ENCODE measurements around the gene NOS1.
"Not testable (repeated sequence)": the region's sequence is repeated elsewhere in the genome, so short reads cannot be mapped to it uniquely, and the experiment has no call there.

The NOS1 gene

DNA sequence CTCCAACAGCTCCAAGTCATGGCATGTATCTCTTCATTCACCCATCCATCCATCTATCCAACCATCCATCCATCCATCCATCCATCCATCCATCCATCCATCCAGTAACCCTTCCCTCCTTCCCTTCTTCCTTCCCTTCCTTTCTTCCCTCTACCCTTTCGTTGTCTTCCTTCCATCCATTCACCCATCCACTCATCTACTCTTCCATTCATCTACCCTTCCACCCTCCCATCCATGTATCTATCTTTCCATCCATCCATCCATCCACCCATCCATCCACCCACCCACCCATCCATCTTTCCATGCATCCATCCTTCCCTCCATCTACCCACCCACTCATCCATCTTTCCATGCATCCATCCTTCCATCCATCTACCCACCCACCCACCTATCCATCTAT lies 117.9 kb downstream of the NOS1 start:
- H3K4me2 ChIP-seq (ENCODE audit: low read length) = no peak overlapping the region
- no peaks in the 10 kb centered on the region for H3K27me3 ChIP-seq (ENCODE audit: control insufficient read depth, insufficient read depth, low read length)
- no peak overlapping the region for H3K4me3 ChIP-seq (ENCODE audit: low read length)
- no peaks in the 10 kb centered on the region for H3K9me3 ChIP-seq (replicated peaks; ENCODE audit: low read length)
- H3K36me3 ChIP-seq (ENCODE audit: insufficient read depth, low read length) = no peaks in the 10 kb centered on the region
- H3K9ac ChIP-seq (ENCODE audit: low read depth, low read length) = no peak overlapping the region
- H3K4me1 ChIP-seq (ENCODE audit: control insufficient read depth, insufficient read depth, low read length) = no peaks in the 10 kb centered on the region

DNA sequence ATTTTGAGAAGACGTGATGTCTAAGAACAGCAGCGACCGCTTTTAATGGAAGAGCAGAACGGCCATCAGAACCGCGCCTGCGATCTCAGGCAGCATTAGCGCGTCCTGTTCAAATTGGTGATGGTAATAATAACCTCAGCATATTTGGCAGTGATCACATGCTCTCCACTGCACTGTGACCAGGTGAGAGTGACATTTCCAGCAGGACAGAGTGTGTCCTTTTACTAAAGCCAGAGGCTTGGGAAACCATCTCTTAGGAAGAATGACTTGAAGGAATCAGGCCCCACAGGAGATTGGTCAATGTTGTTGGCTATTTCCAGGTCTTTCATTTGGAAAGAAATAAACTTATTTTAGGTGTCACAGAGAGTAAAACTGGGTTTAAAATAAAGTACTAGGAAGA lies 119.7 kb downstream of the NOS1 start:
- Histone ChIP-seq H3K36me3 (ENCODE audit: insufficient read depth, low read length) (no peaks in the 10 kb centered on the region), H3K9ac (ENCODE audit: low read depth, low read length) (no peak overlapping the region), H3K4me2 (ENCODE audit: low read length) (no peak overlapping the region), H3K9me3 (replicated peaks; ENCODE audit: low read length) (no peaks in the 10 kb centered on the region), H3K4me3 (ENCODE audit: low read length) (no peak overlapping the region), H3K27me3 (ENCODE audit: control insufficient read depth, insufficient read depth, low read length) (no peaks in the 10 kb centered on the region), H3K4me1 (ENCODE audit: control insufficient read depth, insufficient read depth, low read length) (no peaks in the 10 kb centered on the region)

DNA sequence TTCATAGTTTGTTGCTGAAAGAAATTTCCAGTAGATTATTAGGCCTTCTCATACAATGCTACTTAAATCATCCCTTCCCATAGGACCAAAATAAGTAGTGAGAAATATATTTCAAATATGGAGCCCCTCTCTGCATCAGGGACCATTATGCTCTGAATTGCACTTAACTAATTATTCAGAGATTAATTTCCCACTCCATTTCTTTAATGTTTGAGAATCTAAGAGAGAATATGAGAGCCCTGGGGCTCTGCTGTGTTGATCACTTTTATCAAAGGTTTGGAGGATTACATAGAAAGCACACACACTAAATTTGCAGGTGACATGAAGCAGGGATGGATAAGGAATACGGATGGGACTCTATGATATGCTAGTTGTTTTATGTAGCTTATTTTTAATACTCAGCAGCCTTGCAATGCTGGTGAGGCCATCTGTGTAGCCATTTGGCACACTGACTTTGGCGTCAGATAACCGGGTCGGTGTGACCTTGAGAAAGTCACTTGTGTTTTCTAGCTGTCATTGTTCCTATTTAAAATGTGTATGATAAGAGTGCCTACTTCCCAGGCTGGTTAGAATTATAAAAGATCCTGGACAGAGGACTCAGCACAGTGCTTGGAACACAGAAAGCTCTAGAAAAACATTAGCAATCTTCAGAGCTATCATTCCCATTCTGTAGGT lies 121.2 kb downstream of the NOS1 start:
- no peaks in the 10 kb centered on the region for H3K36me3 ChIP-seq (ENCODE audit: insufficient read depth, low read length)
- H3K9ac ChIP-seq (ENCODE audit: low read depth, low read length) = no peak overlapping the region
- H3K27me3 ChIP-seq (ENCODE audit: control insufficient read depth, insufficient read depth, low read length) = no peaks in the 10 kb centered on the region
- H3K4me1 ChIP-seq (ENCODE audit: control insufficient read depth, insufficient read depth, low read length) = no peaks in the 10 kb centered on the region
- no peak overlapping the region for H3K4me3 ChIP-seq (ENCODE audit: low read length)
- no peak overlapping the region for H3K4me2 ChIP-seq (ENCODE audit: low read length)
- no peaks in the 10 kb centered on the region for H3K9me3 ChIP-seq (replicated peaks; ENCODE audit: low read length)

GRCh38 chr12:117236456-117237001 lies 124.9 kb downstream of the NOS1 start:
- Histone ChIP-seq H3K4me2 (ENCODE audit: low read length) (no peak overlapping the region), H3K27me3 (ENCODE audit: control insufficient read depth, insufficient read depth, low read length) (no peaks in the 10 kb centered on the region), H3K36me3 (ENCODE audit: insufficient read depth, low read length) (no peaks in the 10 kb centered on the region), H3K4me1 (ENCODE audit: control insufficient read depth, insufficient read depth, low read length) (no peaks in the 10 kb centered on the region), H3K4me3 (ENCODE audit: low read length) (no peak overlapping the region), H3K9me3 (replicated peaks; ENCODE audit: low read length) (no peaks in the 10 kb centered on the region), H3K9ac (ENCODE audit: low read depth, low read length) (no peak overlapping the region)

GRCh38 chr12:117235261-117235660 lies 126.2 kb downstream of the NOS1 start:
- Histone ChIP-seq H3K4me3 (ENCODE audit: low read length) (no peak overlapping the region), H3K9ac (ENCODE audit: low read depth, low read length) (no peak overlapping the region), H3K4me1 (ENCODE audit: control insufficient read depth, insufficient read depth, low read length) (no peaks in the 10 kb centered on the region), H3K4me2 (ENCODE audit: low read length) (no peak overlapping the region), H3K27me3 (ENCODE audit: control insufficient read depth, insufficient read depth, low read length) (no peaks in the 10 kb centered on the region), H3K9me3 (replicated peaks; ENCODE audit: low read length) (no peaks in the 10 kb centered on the region), H3K36me3 (ENCODE audit: insufficient read depth, low read length) (no peaks in the 10 kb centered on the region)

- no peaks in the 10 kb centered on the region for H3K9me3 ChIP-seq (replicated peaks; ENCODE audit: low read length)
- no peak overlapping the region for H3K4me2 ChIP-seq (ENCODE audit: low read length)
- no peaks in the 10 kb centered on the region for H3K36me3 ChIP-seq (ENCODE audit: insufficient read depth, low read length)
- no peak overlapping the region for H3K4me3 ChIP-seq (ENCODE audit: low read length)
- H3K4me1 ChIP-seq (ENCODE audit: control insufficient read depth, insufficient read depth, low read length) = no peaks in the 10 kb centered on the region
- no peak overlapping the region for H3K9ac ChIP-seq (ENCODE audit: low read depth, low read length)
- no peaks in the 10 kb centered on the region for H3K27me3 ChIP-seq (ENCODE audit: control insufficient read depth, insufficient read depth, low read length)
Observed at GRCh38 chr12:117234441-117234840, 127.0 kb downstream of the NOS1 start.

DNA sequence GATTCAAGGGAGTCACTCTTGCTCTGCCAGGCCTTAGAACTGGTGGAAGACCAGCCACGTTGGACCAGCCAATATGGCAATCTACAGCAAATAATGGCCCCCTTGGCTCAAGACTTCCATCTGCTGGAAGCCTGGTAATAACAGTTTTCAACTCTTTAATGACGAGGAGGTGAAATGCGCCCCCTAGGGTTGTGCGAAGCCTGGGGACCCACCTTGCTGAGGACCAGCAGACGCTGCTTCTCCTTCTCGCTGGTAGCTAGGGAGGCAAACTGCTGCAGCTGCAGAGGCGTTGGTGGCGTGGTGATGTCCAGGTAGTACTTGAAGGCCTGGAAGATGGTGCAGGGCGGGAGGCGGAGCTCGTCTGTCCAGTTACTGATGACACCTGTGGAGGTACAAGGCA lies 129.7 kb downstream of the NOS1 start:
- Histone ChIP-seq H3K4me2 (ENCODE audit: low read length) (no peak overlapping the region), H3K4me3 (ENCODE audit: low read length) (no peak overlapping the region), H3K36me3 (ENCODE audit: insufficient read depth, low read length) (no peaks in the 10 kb centered on the region)

DNA sequence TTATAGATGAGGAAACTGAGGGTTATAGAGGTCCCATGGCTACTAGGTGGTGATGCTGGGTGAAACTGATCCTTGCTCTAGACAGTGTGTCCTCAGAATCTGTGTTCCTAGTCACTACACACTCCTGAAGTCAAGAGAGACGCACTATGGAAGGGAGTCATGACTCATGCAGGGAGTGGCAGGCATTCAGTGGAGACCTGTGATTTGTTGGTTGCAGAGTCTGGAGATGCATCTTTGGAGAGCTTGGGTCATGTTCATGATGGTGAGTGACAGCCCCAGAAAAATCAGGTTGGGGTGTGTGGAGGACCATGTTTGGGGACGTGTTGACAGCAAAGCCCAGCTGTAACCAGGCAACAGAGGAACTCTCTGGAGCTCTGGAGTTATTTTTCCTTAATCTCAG lies 133.2 kb downstream of the NOS1 start:
- H3K36me3 ChIP-seq (ENCODE audit: insufficient read depth, low read length) = no peaks in the 10 kb centered on the region

More for the DNA sequence above, 129.7 kb downstream of the NOS1 start:
- no peaks in the 10 kb centered on the region for H3K27me3 ChIP-seq (ENCODE audit: control insufficient read depth, insufficient read depth, low read length)
- no peak overlapping the region for H3K9ac ChIP-seq (ENCODE audit: low read depth, low read length)
- H3K4me1 ChIP-seq (ENCODE audit: control insufficient read depth, insufficient read depth, low read length) = no peaks in the 10 kb centered on the region
- no peaks in the 10 kb centered on the region for H3K9me3 ChIP-seq (replicated peaks; ENCODE audit: low read length)

DNA sequence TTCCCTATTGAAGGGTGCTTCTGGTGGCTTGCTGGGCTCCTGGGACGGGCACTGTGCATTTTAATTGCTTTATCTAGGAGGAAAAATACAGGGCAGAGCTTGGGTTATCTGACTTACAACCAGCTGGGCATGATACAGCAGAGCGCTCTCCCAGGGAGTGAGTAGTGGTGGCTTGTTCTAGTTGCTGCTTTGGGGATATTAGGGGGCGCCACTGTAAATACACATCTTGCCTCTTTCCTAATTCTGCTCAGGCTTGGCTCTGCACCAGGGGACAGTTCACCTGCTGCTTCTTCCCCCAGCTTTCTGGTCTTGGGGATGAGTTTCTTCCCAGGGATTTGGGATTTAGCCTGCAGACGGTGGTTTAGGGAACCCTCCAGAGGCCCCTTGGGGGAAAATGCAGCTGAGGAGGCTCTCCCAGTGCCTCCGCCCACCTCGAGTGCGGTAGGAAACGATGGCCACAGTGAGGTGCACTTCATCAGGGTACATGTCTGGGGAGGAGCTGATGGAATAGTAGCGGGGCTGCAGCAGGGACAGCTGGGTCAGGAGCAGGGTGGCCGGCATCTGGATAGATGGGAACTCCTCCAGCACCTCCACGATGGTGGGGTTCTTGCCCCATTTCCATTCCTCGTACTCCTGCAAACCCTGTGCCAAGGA lies 134.3 kb downstream of the NOS1 start:
- no peaks in the 10 kb centered on the region for H3K36me3 ChIP-seq (ENCODE audit: insufficient read depth, low read length)
- no peak overlapping the region for H3K4me2 ChIP-seq (ENCODE audit: low read length)
- H3K4me1 ChIP-seq (ENCODE audit: control insufficient read depth, insufficient read depth, low read length) = no peaks in the 10 kb centered on the region
- H3K9ac ChIP-seq (ENCODE audit: low read depth, low read length) = no peak overlapping the region
- H3K9me3 ChIP-seq (replicated peaks; ENCODE audit: low read length) = no peaks in the 10 kb centered on the region
- H3K4me3 ChIP-seq (ENCODE audit: low read length) = no peak overlapping the region
- H3K27me3 ChIP-seq (ENCODE audit: control insufficient read depth, insufficient read depth, low read length) = no peaks in the 10 kb centered on the region

More for the DNA sequence above, 133.2 kb downstream of the NOS1 start:
- Histone ChIP-seq H3K4me2 (ENCODE audit: low read length) (no peak overlapping the region), H3K9ac (ENCODE audit: low read depth, low read length) (no peak overlapping the region), H3K4me1 (ENCODE audit: control insufficient read depth, insufficient read depth, low read length) (no peaks in the 10 kb centered on the region), H3K4me3 (ENCODE audit: low read length) (no peak overlapping the region), H3K27me3 (ENCODE audit: control insufficient read depth, insufficient read depth, low read length) (no peaks in the 10 kb centered on the region), H3K9me3 (replicated peaks; ENCODE audit: low read length) (no peaks in the 10 kb centered on the region)

- Histone ChIP-seq H3K36me3 (ENCODE audit: insufficient read depth, low read length) (no peaks in the 10 kb centered on the region), H3K4me3 (ENCODE audit: low read length) (no peak overlapping the region), H3K9me3 (replicated peaks; ENCODE audit: low read length) (no peaks in the 10 kb centered on the region), H3K4me1 (ENCODE audit: control insufficient read depth, insufficient read depth, low read length) (no peaks in the 10 kb centered on the region), H3K4me2 (ENCODE audit: low read length) (no peak overlapping the region), H3K27me3 (ENCODE audit: control insufficient read depth, insufficient read depth, low read length) (no peaks in the 10 kb centered on the region), H3K9ac (ENCODE audit: low read depth, low read length) (no peak overlapping the region)
Observed at GRCh38 chr12:117226505-117226904, 134.9 kb downstream of the NOS1 start.

DNA sequence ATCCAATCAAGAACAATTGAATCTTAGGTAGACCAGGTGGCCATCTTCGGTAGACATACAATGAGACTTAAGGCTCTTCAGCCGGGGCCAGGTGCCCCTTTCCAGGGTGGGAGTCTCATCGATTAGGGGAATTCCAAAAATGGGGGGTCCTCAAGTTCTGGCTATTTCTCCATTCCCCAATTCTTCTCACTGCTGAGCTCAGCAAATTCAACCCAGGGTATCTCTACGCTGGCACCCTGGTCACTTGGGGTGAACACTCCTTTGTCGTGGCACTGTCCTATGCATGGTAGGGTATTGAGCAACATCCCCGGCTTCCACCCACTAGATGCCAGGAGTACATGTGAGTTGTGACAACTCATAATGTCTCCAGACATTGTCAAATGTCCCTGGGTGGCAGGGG lies 136.2 kb downstream of the NOS1 start:
- Histone ChIP-seq H3K36me3 (ENCODE audit: insufficient read depth, low read length) (no peaks in the 10 kb centered on the region), H3K9ac (ENCODE audit: low read depth, low read length) (no peak overlapping the region), H3K9me3 (replicated peaks; ENCODE audit: low read length) (no peaks in the 10 kb centered on the region), H3K4me2 (ENCODE audit: low read length) (no peak overlapping the region), H3K27me3 (ENCODE audit: control insufficient read depth, insufficient read depth, low read length) (no peaks in the 10 kb centered on the region), H3K4me3 (ENCODE audit: low read length) (no peak overlapping the region), H3K4me1 (ENCODE audit: control insufficient read depth, insufficient read depth, low read length) (no peaks in the 10 kb centered on the region)

DNA sequence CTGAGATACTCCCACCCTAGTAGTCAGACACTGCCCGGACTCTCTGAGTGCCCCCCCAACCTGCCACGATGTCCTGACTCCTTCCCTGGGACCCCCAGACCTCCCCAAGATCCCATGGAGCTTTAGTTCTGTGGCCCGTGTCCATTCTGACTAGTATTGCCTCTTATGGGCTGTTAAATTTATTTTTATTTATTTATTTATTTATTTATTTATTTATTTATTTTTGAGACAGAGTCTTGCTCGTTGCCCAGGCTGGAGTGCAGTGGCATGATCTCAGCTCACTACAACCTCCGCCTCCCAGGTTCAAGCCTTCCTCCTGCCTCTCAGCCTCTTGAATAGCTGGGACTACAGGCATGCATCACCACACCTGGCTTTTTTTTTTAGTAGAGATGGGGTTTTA lies 140.5 kb downstream of the NOS1 start:
- not testable (repeated sequence) for H3K4me3 ChIP-seq (ENCODE audit: low read length); H3K27me3 ChIP-seq (ENCODE audit: control insufficient read depth, insufficient read depth, low read length); H3K9me3 ChIP-seq (replicated peaks; ENCODE audit: low read length); H3K4me1 ChIP-seq (ENCODE audit: control insufficient read depth, insufficient read depth, low read length); H3K4me2 ChIP-seq (ENCODE audit: low read length); H3K36me3 ChIP-seq (ENCODE audit: insufficient read depth, low read length); H3K9ac ChIP-seq (ENCODE audit: low read depth, low read length)
